Midbrain (tissue), 1 donor: ENCODE data around the gene CSNK2A1.
"Not testable (repeated sequence)": the region's sequence is repeated elsewhere in the genome, so short reads cannot be mapped to it uniquely, and the experiment has no call there.

Source experiments
- DNase-seq: peaks from one replicate; lab custom pipeline; 2025; lab: John Stamatoyannopoulos, UW

CSNK2A1 gene

GRCh38 chr20:543369-544152 is at the start of gene CSNK2A1:
Gene CSNK2A1, minus strand, starts transcription at chr20:543790. Its CDS starts 35,239 bp downstream, at chr20:508551.
- peak; percentile 97 for DNase-seq

- no peak for DNase-seq
Measured at GRCh38 chr20:592506-592905, 48.9 kb upstream of the CSNK2A1 start.

- DNase-seq = no peak
Measured at GRCh38 chr20:591941-592340, 48.4 kb upstream of the CSNK2A1 start.

GRCh38 chr20:588932-589672 is 45.5 kb upstream of the CSNK2A1 start:
- DNase-seq = no peak

DNA sequence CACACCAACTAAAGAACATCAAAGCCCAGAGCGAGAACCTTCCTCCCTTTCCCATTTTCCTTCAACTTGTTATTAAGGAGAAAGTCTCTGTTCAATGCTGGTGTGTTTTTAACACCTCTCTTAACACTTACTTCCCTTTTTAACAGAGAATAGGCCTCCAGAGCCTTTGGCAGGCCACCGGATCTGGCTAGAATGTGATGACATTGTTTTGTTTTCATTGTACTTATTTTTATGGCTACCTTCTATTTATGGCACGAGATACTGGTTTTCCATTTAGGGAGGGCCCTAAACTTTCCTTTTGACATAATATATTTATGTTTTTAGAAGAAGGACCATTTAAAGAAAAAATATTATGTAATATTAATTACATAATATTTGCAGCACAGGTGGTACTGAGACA is 44.9 kb upstream of the CSNK2A1 start:
- no peak for DNase-seq

- DNase-seq = no peak
Measured at GRCh38 chr20:584971-585301, 41.3 kb upstream of the CSNK2A1 start.

GRCh38 chr20:584161-584970 is 40.8 kb upstream of the CSNK2A1 start:
- DNase-seq = no peak

- no peak for DNase-seq
Measured at GRCh38 chr20:582204-582603, 38.6 kb upstream of the CSNK2A1 start.

- DNase-seq = not testable (repeated sequence)
Measured at GRCh38 chr20:578940-579690, 35.5 kb upstream of the CSNK2A1 start.

GRCh38 chr20:577167-577791 is 33.7 kb upstream of the CSNK2A1 start:
- no peak for DNase-seq

DNA sequence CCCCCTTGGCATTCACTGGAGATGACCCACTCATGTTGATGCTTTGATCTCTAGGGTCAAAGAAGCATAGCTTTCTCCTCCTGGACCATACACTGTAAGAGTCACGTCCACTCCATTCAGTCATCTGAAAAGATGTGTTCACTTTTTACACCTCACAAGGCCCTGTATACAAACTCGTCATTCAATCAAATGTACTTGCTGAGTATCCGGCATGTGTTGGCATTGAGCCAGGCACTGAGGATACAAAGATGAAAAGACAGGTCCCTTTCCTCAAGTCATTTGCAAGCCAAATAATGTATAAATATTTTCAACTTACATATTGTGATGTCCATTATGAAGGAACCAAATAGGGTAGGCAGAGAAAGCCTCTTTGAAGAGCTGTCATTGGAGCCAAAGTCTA is 32.6 kb upstream of the CSNK2A1 start:
- no peak for DNase-seq

DNA sequence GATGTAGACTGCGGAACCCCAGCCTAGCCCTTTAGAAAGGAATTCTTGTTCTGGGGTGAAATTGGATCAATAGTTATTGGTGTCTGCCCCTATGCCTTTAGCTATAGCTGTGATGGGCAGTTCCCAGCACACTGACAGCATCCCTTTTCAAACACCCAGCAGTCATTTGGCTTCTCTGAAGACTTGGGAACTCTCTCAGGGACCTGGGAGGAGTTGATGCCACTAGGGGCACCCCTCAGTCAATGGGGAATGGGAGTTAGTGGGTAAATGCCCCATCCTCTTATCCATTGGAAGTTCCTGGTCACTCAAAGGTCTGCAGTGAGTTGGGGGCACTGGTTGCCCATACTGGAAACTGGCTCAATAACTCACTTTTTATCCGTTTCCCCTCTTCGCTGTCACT is 31.6 kb upstream of the CSNK2A1 start:
- no peak for DNase-seq

DNA sequence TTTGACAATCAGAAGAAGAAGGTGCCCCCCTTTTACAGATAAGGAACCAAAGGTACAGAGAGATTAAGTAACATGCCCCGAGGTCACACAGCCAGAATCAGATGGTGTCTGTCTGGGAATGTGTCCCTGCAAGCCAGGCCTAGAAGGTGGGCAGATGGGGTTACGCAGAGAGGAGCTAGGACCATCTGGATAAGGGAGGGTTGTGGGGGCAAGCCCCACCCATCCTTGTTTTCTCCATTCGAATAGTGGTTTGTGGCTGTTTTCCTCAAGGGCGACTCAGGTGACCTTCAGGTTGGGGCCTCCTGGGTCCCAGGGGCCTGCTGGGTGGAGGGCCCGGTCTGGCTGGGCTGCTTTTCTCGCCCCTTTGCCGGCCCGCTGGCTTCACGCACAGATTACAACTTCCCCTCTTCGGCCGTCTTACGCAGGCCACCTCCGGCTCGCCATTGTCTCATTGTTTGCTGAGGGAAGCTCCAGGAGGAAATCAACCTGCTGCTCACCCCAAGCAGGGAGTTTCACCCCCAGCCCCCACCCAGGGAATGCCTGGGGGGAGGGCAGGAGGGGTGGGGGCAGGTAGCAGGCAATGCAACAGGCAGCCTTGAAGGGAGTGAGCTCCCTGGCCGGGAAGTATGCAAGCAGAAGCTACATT is 30.8 kb upstream of the CSNK2A1 start:
- DNase-seq = no peak

GRCh38 chr20:573414-574296 is 30.1 kb upstream of the CSNK2A1 start:
- DNase-seq = no peak

- no peak for DNase-seq
Measured at GRCh38 chr20:572727-573126, 29.1 kb upstream of the CSNK2A1 start.

- DNase-seq = no peak
Measured at GRCh38 chr20:571754-572441, 28.3 kb upstream of the CSNK2A1 start.

DNA sequence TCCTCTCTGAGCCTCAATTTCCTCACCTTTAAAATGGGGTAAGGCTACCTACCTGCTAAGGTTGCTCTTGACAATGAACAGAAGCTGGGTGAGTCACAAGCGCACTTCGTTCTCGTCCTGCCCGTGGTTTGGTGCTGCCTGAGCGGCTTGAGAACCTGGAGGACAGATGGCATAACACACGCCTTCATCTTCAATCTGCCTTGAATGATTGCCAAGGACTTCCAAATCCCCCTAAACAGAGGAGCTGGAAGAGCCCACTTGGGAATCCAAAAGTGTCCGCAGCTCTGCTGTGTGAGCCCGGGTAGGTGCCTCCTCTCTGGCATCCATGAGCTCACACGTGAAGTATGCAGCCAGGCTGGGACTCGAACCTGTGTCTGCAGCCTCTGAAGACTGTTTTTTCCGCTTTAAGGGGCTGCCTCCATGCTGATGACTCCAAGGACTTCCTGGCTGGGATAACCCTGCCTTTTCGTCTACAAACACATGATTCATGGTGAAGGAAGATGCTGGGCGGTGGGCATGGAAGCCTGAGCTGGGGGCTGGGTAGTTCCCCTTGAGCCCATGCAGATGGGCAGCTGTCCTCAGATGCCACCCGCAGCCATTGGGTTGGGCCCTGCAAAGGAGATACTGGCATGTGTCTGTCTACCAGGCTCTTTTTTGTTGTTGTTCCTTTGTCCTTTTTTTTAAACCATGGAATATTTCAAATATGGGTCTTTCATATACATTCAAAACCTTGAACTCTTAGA is 25.3 kb upstream of the CSNK2A1 start:
- DNase-seq = no peak

GRCh38 chr20:568097-568652 is 24.6 kb upstream of the CSNK2A1 start:
- no peak for DNase-seq
